Activated CD8-positive, alpha-beta memory T cell treated with anti-CD3 and anti-CD28 coated beads for 36 hours (primary cell): ENCODE data around the gene RPS6KL1. TPM values are rescaled to one million over a fixed set of nuclear protein-coding genes. Genes with fewer than 3 reads are reported as not detected.

ENCODE experiments used
- CTCF ChIA-PET: fragments of 350-600 bp; sonication (Branson Sonifier 250); formaldehyde crosslinking; loops from one replicate; lab custom pipeline; 2021; ENCODE audit warnings: antibody characterized with exemption; lab: Charles Lee
- POLR2A ChIA-PET: fragments of 350-600 bp; sonication (Branson Sonifier 250); formaldehyde crosslinking; loops from one replicate; lab custom pipeline; 2021; ENCODE audit warnings: antibody characterized with exemption; lab: Charles Lee
- total RNA-seq, 2 experiments: library from RNA; stranded (reverse); gene quantifications; one replicate each; pipeline ENCODE4 v1.2.3, GENCODE V29; 2021

The RPS6KL1 gene
- total RNA-seq, 2 experiments from 2014 or later, result 5.0 TPM

DNA sequence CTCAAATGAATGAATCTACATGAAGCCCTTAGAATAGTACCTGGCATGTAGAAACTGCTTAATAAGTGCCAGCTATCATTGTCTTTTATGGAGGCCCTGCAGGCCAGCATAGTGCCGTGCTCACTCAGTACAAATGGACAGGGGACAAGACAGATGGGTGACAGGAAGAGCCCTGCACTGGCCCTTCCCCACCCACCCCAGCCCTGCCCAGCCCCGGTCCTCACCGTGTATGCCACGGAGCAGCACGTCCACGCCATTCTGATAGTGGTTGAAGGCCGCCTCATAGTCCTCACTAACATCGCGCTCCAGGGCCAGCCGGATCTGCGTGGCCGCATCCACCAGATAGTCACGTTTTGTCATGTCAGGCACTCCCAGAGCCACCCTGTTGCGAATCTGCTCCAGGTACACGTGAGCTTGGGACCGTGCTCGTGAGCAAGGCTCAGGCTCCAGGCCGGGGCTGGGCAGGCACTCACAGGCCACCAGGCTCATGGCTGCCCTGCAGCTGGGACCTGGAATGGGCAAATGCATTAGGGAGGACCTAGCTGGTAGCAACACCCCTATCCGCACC lies 1.9 kb downstream of the RPS6KL1 start:
- ChIA-PET CTCF (interaction anchor here (1.4 to 3.6 kb wide), 2 partner anchors 11 to 16 kb away, joined by 3 to 17 read pairs; no protein-coding TSS in a partner anchor), POLR2A (interaction anchor here (0.6 kb wide), 1 partner anchor 497 kb away, joined by 4 read pairs; no protein-coding TSS in a partner anchor)

DNA sequence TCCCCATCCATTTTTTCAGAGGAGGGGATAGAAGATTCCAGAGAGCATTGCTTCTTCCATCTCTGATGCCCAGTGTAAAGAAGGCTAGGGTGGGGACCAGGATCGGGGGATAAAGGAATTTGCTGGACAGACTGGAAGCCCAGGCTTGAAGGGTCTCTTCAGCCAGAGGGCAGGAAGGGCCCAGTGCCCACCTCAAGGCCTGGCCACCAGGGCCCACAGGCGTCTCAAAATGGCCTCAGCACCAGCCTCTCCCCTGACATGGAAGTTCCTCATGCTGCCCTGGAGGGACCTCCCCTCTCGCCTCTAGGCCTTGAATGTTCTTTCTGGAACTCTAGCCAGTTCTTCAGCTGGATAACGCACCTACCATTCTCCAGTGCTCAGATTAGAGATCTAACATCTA lies 2.8 kb downstream of the RPS6KL1 start:
- POLR2A ChIA-PET, result no interaction called here
- CTCF ChIA-PET, result no interaction called here

DNA sequence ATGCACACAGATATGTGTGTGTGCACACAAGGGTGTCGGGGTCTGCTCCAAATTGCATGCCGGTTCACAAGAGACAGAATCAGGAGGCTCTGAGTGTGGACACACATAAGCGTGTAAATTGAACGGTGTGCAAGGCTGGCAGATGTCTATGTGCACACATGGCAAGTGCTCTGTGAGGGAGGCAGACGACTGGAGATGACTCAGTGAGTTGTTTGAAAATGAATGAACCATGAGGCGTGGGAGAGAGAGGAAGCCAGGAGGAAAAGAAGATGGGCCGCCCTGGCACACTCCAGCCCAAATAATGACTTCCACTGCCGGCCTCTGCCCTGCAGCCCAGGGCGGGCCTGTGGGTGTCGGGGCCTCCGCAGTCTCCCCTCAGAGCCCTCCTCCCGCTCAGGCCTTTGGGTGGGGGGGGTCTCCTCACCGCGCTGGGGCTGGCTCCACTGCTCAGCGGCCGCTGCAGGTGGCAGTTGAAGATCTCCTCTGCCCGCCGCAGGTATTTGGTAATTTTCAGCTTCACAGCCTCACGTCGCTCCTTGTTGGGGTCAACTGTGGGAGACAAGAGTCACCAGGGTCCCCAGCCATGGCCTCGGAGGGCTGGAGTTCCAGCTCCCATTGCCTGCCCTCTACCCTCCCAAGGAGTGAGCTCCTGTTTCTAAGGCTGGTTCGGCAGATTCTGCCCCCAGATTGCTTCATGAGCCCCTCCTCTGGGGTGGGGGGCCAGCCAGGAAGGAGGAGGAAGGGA lies 3.5 kb downstream of the RPS6KL1 start:
- CTCF ChIA-PET, result no interaction called here

DNA sequence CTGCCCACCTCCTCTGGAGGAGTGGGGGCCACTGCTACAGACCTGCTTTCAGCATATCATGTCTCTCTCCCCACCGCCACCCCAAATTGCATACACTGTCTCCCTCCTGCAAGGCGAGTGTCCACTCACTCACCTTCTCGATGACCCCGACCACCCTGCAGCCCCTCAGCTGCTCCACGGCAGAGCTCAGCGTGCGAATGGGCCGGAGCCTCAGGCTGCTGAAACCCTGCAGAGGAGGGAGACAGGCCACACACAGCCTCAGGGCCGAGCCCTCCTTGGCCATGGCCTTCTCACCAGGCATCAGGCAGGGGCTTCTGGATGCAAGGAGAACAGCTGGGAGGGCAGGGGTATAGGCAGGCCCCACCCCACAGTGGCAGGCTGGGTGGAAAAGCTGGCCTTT lies 4.7 kb downstream of the RPS6KL1 start:
- ChIA-PET CTCF (no interaction called here), POLR2A (no interaction called here)

More for the DNA sequence above, 3.5 kb downstream of the RPS6KL1 start:
- POLR2A ChIA-PET, result no interaction called here

DNA sequence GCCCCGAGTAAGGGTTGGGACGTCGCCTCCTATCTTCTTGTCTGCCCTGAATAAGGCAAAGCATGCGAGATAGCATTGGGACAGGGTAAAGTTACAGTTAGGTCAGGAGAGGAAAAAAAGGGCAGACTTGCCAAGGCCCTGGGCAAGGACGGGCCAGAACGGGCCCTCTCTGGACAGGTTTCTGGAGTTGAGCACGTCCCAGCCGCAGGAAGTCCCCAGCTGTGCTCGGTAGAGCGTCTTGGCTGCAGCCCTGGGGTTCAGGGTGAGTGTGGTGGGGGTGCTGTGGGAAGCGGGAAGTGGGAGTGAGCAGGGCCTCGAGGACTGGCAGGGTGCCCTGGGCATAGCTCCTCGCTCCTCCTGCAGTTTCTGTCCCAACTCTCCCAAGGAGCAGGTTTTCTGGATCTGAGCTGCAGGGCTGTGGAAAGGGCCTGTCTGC lies 5.4 kb downstream of the RPS6KL1 start:
- CTCF ChIA-PET, result no interaction called here
- POLR2A ChIA-PET, result no interaction called here

DNA sequence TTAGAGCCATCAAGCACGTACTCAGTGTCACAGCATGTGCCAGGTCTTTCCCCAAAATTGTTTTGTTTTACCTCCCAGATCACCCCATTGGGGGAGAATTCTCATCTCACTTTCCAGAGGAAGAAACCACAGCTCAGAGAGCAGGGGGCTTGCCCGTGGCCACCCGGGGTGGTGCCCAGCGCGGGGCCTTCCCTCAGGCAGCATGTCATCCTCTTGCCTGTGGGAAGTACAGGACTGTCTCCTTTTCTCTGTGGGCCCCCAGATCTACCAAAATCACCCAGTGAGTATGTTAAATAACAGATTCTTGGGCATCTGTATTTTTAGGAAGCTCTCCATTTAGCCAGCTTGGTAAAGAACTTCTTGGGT lies 5.9 kb downstream of the RPS6KL1 start:
- ChIA-PET CTCF (interaction anchor here (1.1 kb wide), 1 partner anchor 12 kb away, joined by 3 read pairs; no protein-coding TSS in a partner anchor), POLR2A (no interaction called here)

DNA sequence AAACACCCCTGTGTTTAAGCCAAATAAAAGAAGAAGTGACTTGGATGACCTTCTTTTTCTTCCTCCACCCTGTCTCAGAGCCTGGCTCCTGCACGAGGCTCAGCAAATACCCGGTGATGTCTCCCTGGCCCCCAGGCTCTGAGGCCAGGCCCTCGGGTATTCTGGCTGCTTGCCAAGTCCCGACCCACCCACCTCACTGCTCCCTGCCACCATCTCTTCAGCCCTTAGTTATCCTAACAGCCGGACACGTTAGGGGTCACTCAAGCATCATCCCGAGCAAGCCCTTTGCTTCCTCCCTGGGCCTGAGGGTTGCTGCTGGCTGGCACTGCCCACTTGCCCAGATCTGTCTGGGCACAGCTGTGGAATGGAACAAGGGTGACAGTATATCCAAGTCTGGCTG lies 7.2 kb downstream of the RPS6KL1 start:
- CTCF ChIA-PET, result interaction anchor here (1.1 kb wide), 1 partner anchor 10 kb away, joined by 3 read pairs; no protein-coding TSS in a partner anchor
- POLR2A ChIA-PET, result no interaction called here

DNA sequence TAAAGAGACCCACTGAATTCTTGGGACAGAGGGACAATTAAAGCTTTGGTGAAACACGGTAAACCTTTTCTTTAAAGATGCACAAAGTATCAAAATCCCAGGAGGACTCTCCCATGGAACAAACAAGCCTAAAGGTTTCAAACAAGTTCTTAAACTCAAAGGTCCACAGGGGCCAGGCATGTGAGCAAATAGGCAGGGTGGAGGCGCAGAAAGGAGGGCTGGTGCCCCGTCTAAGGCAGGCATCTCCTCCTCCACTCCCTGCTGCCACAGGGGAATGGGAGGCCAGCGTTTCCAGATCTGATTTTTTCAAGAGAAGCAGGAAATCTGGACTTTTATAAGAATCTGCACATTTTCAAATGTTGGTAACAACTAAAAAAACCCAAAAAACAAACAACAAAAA lies 7.6 kb downstream of the RPS6KL1 start:
- POLR2A ChIA-PET, result no interaction called here

DNA sequence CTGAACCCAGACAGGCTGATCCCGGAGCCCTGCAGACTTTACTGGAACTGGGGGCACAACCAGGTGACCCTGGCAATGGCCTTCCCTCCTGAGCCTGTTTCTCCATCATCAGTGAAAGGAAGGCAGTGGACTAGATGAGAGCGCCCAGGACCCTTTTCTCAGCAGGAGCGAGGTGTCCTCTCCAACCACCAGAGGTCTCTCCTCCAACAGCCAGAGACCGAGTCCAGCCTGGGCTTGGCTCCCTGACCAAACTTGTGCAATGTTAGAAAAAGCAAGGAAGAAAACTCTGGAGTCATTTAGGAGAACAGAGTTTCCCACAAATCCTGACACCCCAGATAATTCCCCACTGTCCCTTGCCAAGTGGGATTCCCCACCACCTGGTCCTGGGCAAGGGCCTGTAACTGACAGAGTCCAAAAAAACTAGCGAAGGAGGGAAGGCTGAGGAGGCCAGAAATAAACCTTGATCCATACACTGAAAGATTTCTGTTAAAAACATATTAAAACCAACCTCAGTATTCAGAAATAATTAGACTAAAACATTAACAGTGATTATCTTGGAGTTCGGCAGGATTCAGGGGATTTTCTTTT lies 9.0 kb downstream of the RPS6KL1 start:
- POLR2A ChIA-PET, result no interaction called here
- CTCF ChIA-PET, result no interaction called here

More for the DNA sequence above, 7.6 kb downstream of the RPS6KL1 start:
- CTCF ChIA-PET, result no interaction called here

DNA sequence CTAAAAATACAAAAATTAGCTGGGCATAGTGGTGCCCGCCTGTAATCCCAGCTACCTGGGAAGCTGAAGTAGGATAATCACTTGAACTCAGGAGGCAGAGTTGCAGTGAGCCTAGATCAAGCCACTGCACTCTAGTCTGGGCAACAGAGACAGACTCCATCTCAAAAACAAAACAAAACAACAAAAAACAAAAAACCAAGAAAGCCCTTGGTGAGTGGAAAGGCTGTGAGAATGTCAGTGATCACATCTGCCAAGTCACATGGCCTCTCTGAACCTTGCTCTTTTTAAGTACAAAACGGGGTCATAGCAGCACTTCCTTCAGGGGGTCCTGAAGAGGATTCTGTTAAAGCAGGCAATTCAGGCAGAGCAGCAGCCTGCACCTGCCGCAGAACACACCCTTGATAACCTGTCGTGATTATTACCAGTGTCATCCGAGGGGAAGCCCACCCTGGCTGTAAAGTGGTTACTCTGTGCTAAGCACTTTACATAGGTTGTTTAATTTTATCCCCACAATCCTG lies 9.6 kb downstream of the RPS6KL1 start:
- POLR2A ChIA-PET, result no interaction called here

DNA sequence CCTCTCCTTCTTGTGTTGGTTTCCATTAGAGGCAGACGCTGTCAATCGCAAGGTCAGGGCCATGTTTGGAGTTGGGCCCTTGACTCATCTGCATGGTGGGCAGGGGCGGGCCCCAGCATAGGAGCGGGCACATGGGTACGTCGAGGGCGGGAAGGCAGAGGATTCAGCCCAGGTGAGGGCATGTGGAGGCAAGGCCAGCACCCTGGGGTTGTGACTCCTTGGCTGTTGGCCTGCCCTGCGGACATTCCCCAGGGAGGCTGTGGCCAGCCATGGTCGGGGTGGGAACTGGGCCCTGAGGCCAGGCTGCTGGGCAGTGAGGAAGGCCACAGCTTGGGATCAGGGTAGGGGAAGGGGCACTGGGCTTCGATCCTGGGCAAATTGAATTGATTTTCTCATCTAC lies 10.3 kb downstream of the RPS6KL1 start:
- POLR2A ChIA-PET, result no interaction called here

More for the DNA sequence above, 9.6 kb downstream of the RPS6KL1 start:
- CTCF ChIA-PET, result no interaction called here

DNA sequence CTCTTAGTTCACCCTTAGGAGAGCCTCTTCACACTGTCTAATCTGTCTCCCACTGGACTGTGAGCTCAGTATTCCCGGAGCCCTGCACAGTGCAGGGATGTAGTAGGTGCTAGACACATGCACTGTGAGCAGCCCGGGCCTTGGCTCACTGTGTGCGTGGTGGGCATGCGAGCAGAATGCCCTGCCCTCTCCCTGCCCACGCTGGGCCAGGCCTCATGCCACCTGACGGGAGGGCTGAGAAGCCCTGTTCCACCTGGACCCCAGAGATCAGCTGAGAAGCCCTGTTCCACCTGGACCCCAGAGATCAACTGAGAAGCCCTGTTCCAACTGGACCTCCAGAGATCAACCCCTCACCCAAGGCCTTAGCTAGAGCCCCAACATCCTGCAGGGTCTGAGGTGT lies 10.9 kb downstream of the RPS6KL1 start:
- POLR2A ChIA-PET, result no interaction called here
- CTCF ChIA-PET, result no interaction called here

More for the DNA sequence above, 10.3 kb downstream of the RPS6KL1 start:
- CTCF ChIA-PET, result no interaction called here

DNA sequence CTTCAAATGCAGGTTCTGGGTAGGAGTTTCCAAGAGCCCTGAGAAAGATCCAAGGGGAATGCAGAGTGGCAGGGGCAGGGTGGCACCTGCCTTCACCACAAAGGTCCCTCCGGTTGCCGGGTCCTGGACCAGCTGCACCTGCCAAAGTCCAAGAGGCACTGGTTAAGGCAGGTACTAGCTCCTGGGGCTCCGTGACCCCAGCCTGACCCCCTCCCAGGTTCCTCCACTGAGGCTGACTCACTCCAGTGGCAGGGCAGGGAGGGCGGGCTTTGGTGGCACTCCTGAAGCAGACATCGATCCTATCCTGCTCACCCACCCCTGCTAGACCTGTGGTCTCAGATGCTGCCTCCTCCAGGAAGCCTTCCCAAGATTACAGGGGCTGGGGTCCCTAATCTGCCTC lies 11.4 kb downstream of the RPS6KL1 start:
- CTCF ChIA-PET, result no interaction called here
- POLR2A ChIA-PET, result no interaction called here

DNA sequence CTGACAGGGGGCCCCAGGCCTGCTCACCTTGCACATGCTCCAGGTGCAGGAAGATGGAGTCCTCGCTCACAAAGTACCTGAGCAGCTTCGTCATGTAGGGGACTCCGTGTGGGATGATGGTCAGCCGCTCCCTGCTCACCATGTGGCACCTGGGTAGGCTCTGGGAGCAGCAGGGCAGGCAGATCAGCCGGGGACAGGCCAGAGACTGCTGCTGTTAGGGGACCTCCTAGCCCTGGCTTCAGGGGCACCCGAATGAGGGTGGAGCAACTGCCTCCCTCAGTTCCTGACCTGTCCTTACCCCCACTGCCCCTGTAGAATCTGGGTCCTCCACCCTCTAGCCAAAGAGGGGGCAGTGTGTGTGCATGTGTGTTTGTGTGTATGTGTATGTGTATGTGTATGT lies 11.8 kb downstream of the RPS6KL1 start:
- CTCF ChIA-PET, result no interaction called here
- POLR2A ChIA-PET, result no interaction called here

DNA sequence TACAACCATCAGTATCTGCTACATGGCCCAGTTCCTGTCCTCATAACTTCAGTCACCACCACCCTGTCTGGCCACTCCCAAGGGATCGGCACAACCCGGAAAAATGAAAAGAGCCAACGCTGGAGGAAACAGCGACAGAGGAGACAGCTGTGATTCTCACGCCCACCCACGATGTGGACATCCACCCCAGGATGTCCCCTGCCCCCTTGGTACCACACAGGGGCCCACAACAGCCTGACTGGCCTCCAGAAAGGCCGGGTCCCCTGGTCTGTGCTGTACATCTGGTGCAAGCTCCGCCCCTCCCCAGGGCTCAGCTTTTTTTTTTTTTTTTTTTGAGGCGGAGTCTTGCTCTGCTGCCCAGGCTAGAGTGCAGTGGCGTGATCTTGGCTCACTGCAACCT lies 12.5 kb downstream of the RPS6KL1 start:
- ChIA-PET CTCF (no interaction called here), POLR2A (no interaction called here)

DNA sequence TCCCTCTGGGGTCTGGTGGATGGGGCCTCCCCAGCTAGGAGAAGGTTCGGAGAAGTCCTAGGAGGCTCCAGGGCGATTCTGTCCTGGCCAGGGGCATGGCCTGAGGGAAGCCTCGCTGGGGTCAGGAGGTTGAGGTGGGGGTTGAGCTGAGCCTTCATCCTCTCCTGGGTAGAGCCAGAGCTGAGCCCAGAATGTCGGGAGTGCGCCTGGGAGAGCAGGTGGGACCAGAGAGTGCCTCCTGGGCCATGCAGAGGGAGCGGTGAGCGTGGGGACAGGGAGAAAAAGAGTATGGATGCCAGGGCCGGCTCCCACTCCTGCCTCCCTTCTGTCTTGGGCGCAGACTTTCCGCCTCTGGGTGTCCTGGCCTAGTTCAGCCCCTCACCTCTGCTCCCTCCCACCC lies 13.1 kb downstream of the RPS6KL1 start:
- CTCF ChIA-PET, result interaction anchor here (1.0 kb wide), 1 partner anchor 12 kb away, joined by 3 read pairs; no protein-coding TSS in a partner anchor
- POLR2A ChIA-PET, result no interaction called here

DNA sequence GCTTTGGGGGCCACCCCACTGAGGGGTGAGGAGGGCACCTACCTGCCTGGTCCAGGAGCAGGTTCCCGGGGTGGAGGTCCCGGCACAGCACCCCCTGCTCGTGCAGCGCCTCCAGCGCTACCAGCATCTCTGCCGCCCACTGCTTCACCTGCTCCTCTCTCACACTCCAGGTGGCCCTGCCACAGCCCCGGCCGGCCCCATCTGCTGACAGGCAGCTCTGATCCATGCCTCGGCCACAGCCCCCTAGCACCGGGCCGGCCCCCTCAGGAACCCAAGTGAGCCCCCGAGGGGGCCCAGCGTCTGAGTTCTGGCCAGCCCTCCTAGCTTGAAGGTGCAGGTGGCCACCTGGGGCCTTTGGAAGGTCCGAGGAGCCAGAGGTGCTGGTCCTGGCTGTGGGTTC lies 13.6 kb downstream of the RPS6KL1 start:
- POLR2A ChIA-PET, result no interaction called here

DNA sequence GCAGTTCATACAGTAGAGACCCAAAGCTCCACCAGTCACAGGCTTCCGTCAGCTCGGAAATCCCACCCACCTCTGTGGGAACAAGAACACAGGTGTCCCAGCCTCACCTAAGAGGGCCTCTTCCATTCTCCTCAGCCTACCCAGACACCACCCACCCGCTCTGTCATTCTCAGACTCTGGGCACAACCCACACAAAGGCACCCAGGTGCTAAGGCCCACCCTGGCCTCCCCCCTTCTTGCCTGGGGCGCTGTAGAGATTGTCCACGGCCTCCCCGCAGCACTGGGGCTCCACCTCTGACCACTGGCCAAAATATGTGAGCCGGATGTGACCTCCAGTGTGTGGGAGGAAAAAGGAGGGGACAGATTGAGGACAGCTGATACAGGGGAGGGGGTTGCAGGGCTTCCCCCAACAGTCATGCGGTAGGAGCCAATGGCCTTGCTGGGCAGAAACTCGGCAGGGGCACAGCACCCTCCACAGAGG lies 14.2 kb downstream of the RPS6KL1 start:
- ChIA-PET POLR2A (no interaction called here), CTCF (interaction anchor here (7.8 kb wide), 1 partner anchor 47 kb away, joined by 175 read pairs; no protein-coding TSS in a partner anchor)

More for the DNA sequence above, 13.6 kb downstream of the RPS6KL1 start:
- CTCF ChIA-PET, result interaction anchor here (1.0 to 7.8 kb wide), 2 partner anchors 12 to 48 kb away, joined by 3 to 175 read pairs; no protein-coding TSS in a partner anchor

DNA sequence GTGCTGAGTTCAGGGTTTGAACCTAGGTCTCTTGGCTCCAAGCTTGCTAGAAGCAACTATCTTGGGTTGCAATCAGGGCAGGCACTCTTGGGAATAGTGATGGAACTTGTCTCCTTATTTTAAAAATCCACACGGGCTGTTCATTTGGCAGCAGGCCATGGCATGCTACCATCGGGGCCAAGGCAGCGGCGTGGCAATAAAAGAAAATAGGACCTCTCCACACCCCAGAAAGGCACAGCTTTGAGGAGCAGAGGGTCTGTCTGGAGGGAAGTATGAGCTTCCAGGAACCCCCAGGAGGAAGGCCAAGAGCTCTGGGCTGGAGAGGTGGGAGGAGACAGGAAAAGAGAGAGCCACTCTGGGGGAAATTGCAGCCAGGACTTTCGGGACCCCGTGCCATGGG lies 15.3 kb downstream of the RPS6KL1 start:
- ChIA-PET CTCF (interaction anchor here (0.5 to 7.8 kb wide), 4 partner anchors 15 to 726 kb away, joined by 4 to 175 read pairs (median 4); partner anchors contain the start of genes DLST and RPS6KL1), POLR2A (interaction anchor here (0.7 kb wide), 1 partner anchor 54 kb away, joined by 4 read pairs; no protein-coding TSS in a partner anchor)
